GM12874 (cell line): ENCODE measurements around the gene BDH1.

ENCODE experiments used
- TF ChIP-seq, protein P1 (sequence below): IDR thresholded peaks from 2 replicates; pipeline ENCODE4 v1.5.1; 2011; ENCODE audit warnings: low read depth, mild to moderate bottlenecking, control low read depth, low read length, moderate library complexity; ENCODE audit not compliant: insufficient read depth

BDH1 gene

DNA sequence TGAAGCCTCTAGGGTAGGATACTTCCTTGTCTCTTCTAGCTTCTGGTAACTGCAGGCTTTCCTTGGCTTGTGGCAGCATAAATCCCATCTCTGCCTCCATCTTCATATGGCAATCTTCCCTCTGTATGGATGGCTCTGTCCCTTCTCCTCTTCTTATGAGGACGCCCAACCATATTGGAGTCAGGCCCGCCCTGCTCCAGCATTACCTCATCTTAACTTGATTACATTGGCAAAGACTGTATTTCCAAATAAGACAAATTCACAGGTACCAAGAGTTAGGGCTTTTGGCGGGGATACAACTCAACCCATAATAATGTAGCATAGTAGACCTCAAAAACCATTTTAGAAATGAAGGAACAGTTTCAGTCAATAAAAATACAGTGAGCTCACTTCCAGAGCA, 75.4 kb downstream of the BDH1 start:
- TF ChIP-seq, protein P1, sequence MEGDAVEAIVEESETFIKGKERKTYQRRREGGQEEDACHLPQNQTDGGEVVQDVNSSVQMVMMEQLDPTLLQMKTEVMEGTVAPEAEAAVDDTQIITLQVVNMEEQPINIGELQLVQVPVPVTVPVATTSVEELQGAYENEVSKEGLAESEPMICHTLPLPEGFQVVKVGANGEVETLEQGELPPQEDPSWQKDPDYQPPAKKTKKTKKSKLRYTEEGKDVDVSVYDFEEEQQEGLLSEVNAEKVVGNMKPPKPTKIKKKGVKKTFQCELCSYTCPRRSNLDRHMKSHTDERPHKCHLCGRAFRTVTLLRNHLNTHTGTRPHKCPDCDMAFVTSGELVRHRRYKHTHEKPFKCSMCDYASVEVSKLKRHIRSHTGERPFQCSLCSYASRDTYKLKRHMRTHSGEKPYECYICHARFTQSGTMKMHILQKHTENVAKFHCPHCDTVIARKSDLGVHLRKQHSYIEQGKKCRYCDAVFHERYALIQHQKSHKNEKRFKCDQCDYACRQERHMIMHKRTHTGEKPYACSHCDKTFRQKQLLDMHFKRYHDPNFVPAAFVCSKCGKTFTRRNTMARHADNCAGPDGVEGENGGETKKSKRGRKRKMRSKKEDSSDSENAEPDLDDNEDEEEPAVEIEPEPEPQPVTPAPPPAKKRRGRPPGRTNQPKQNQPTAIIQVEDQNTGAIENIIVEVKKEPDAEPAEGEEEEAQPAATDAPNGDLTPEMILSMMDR, result no peak

DNA sequence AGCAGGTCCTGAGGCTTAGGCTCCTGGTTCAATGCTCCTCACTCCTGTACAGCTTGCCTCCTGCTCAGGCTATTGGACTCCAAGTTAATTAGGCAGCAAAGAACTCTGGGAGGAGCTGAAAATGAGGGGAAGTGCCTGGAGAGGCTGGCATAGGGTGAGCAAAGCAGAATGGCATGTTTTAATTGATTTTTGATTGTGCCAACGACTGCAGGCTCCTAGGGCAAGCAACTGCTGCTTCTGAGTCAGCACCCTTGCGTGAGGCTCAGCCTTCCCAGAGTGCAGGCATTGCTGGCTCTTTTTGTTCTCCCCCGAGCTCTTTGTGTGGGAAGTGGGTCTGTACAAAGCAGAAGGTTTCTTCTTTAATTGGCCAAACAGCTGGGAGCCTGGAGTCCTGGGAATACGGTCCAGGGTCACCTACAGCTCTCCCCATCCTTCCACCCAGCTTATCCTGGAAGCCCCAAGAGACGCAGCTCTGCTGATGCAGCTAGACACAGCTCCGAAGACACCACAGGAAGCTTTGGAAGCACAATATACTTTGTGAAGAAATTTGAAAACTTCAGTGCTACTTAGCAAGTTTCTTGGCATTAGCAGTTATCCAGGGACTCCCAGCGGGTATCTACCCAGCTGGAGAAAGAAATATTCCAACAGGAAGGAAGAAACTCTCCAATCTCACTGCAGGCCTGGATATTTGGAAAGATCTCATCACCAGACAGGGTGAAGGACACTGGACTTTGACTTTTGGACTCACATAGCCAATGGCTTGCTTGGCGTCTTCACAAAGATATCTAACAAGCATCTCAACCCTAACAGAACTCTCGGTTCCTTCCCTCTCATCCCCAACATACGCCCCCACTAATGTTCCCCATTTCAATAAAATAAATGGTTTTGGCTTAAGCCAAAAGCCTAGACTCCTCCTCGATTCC, 76.8 kb downstream of the BDH1 start:
- TF ChIP-seq, protein P1, result no peak

DNA sequence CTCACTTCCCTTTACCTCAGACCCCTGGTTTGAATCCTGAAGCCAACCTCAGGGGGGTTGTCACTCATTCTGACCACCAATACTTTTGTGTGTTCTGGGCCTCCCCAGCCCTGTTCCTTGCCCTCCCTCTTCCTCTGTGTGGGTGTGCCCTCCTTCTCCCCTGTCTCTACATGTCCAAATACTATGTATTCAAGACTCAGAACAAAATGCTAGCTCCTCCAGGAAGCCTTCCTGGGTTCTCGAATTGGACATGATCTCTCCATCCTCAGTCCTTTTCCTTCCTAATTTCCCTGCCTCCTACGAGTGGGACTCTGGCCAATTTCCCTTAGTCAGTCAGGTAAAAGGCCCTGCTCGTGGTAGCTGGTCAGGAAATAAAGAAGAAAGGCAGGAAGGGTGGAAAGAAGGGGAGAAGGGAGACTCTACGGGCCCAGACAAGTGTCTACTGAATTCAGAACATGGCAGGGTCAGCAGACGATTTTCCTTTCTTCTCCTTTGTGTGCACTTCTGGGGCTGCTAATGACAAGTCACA, 79.7 kb downstream of the BDH1 start:
- TF ChIP-seq, protein P1, result no peak

DNA sequence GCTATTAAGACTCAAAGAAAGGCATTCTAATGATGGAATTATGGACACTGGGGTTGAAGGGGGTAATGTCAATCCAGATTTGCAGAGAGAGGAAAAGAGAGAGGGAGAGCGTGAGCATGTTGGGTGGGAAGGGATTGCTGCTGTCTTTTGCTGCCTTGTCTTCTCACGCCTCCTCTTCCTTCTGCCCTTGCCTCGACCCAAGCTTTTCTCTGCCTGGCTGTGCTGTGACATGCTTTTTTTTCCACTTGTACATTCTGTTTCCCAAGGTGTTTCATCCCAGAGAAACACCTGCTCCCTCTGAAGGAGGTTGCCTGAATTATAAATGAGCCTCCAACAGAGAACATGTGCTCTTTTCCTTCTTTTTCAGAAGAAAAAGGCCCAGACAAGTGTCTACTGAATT, 80.3 kb downstream of the BDH1 start:
- TF ChIP-seq, protein P1, result no peak

DNA sequence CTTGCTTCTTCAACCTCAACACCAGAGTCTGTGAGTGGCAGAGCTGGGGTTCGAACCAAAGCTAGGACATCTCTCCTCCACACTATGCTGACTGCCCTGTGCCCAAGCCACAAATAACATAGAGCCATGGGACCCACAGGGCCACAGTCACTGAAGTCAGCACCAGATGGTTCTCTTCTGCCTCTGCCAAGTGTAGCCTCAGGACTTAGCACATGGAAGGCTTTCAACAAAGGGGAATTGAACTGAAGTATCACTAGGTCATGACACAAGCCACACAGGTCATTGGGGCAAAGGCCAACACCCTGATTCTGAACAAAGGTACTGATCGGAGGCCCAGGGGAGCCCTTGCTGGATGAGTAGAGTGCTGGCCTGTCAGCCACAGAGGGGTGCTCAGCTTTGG, 83.6 kb downstream of the BDH1 start:
- TF ChIP-seq, protein P1, result no peak

DNA sequence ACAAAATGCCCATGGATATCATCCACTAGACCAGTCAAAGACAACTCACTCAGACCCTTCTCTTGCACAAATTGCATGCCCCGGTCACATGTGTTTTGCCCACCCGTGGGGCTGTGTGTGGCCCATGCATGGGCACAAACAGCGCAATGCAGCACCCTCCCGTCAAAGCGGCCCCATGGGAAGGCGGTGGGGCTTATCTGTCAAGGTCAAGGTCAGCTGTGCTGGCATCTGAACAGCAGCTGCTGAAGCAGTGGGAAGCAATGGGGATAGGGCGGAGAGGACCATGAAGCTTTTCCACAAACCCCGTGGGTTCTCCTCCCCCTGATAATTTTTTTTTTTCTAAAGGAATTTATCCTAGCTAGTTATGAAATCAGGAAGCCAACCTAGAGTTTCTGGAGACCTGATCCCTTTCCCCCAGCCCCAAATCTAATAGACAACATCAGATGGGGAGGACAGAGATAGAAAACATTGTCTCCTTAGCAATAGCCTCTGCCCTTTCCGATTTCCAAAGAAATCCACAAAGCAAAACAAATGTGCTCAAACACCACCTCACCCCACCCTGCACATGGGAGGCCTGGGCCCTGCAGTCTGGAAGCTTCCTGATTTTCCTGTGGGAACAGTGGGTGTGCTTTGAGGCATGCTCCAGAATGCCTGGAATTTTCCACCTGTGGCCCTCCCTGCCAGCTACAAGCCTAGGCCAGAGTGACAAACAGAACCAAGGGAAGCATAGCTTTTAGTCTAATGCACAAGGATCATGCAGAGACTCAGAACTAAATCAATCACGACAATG, 84.4 kb downstream of the BDH1 start:
- TF ChIP-seq, protein P1, result no peak

DNA sequence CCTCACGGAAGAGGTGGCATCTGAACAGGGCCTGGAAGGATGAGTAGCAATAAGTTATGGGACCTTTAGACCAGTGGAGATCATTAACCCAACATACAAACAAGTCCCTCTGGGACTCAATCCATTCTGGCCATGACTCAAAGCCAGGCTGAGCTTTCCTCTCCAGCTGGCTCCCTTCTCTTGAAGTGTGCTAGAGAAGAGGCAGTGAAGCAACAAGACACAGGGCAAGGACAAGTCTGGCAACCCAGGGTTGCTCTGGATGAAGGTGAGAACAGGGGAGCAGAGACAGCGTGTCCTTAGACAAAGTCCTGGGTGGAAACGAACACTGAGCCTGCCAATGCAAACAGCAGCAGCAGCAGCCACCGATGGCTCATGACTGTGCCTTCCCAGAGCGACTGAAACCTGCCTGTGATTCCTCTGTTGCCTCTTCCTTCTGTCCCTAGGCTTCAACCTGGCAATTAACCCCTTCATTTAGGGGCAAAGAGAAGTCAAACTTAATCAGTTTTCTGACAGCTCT, 86.8 kb downstream of the BDH1 start:
- TF ChIP-seq, protein P1, result no peak
